NCI-H1417 treated with DMSO at 0.1 percent for 48 hours (cell line): ENCODE results near the gene PTCD3.

Experiments used
- DNase-seq: peaks from one replicate; lab custom pipeline; 2025; lab: John Stamatoyannopoulos, UW

The PTCD3 gene

GRCh38 chr2:86143926-86144685 is 38.1 kb downstream of the PTCD3 start:
- DNase-seq = no peak

GRCh38 chr2:86147793-86148192 is 41.8 kb downstream of the PTCD3 start:
- DNase-seq = no peak

- no peak for DNase-seq
Measured at GRCh38 chr2:86150502-86150901, 44.5 kb downstream of the PTCD3 start.

GRCh38 chr2:86157009-86157556 is 51.0 kb downstream of the PTCD3 start:
- DNase-seq = no peak

- no peak for DNase-seq
Measured at GRCh38 chr2:86158286-86158685, 52.3 kb downstream of the PTCD3 start.

- no peak for DNase-seq
Measured at GRCh38 chr2:86160156-86160952, 54.3 kb downstream of the PTCD3 start.

GRCh38 chr2:86170449-86170848 is 64.4 kb downstream of the PTCD3 start:
- no peak for DNase-seq

GRCh38 chr2:86171295-86171694 is 65.3 kb downstream of the PTCD3 start:
- DNase-seq = no peak

GRCh38 chr2:86172610-86173009 is 66.6 kb downstream of the PTCD3 start:
- no peak for DNase-seq

- no peak for DNase-seq
Measured at GRCh38 chr2:86174445-86174844, 68.4 kb downstream of the PTCD3 start.

- no peak for DNase-seq
Measured at GRCh38 chr2:86175828-86176227, 69.8 kb downstream of the PTCD3 start.

GRCh38 chr2:86176597-86176996 is 70.6 kb downstream of the PTCD3 start:
- no peak for DNase-seq

- no peak for DNase-seq
Measured at GRCh38 chr2:86185517-86186212, 79.6 kb downstream of the PTCD3 start.

GRCh38 chr2:86186431-86186830 is 80.4 kb downstream of the PTCD3 start:
- no peak for DNase-seq

- DNase-seq = no peak
Measured at GRCh38 chr2:86189782-86190416, 83.9 kb downstream of the PTCD3 start.
